T1000 (cell line): Measurements from ENCODE around the gene MVB12A.

Experiments
- DNase-seq: peaks from one replicate; lab custom pipeline; 2025; ENCODE audit warnings: mixed read lengths; lab: John Stamatoyannopoulos, UW

The MVB12A gene

DNA sequence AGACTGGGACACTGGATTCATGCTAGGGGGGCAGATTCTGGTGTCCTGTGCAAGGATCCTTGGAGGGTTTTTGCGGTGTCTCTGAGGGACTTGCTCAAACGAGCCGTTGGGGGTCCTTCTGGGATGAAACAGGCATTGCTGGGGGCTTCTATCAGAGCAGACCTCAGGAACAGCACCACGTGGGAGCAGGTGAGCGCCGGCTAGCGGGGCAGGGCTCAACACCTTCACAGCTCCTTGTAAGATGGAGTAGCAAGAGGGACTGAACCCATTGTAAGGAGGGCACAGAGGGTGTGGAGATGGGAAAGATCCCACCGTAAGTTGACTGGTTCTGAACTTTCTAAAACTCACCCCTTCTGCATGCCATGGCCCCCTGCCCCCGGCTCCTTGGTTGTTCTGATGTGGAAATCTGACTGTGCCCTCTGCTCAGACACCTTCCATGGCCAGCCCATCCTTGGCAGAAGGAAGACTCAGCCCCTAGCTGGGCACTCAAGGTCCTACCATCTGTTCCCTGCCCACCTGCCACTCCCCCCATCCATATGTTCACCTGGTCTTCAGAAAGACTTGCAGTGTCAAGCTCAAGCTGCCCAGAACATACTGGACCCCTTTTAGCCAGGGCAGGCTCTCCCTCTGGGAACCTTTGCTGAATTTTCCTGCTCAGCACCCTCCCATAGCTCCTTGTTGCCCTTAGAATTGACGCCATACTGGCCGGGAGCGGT is 51.7 kb downstream of the MVB12A start:
- no peak for DNase-seq

GRCh38 chr19:17473041-17473440 is 53.2 kb downstream of the MVB12A start:
- DNase-seq, result no peak
